Activated CD8-positive, alpha-beta memory T cell treated with anti-CD3 and anti-CD28 coated beads for 4 hours (primary cell): ENCODE data around the gene ASMTL.
"Not testable (repeated sequence)": the region's sequence is repeated elsewhere in the genome, so short reads cannot be mapped to it uniquely, and the experiment has no call there.

Source experiments
- DNase-seq, 2 donors: peaks; one replicate each; pipeline ENCODE4 v3.0.0-alpha.2; 2020; ENCODE audit warnings: low read depth in 2 of 2

Gene ASMTL

GRCh38 chrX:1387141-1387776 is 65.5 kb downstream of the ASMTL start:
- DNase-seq, result no peak

- DNase-seq, result no peak
These were observed 66.2 kb downstream of the ASMTL start for GRCh38 chrX:1386338-1387127.

GRCh38 chrX:1385253-1386223 is 67.2 kb downstream of the ASMTL start:
- no peak for DNase-seq

GRCh38 chrX:1384658-1385252 is 68.0 kb downstream of the ASMTL start:
- no peak for DNase-seq

GRCh38 chrX:1380672-1381233 is 72.0 kb downstream of the ASMTL start:
- DNase-seq, result no peak

GRCh38 chrX:1378306-1378759 is 74.4 kb downstream of the ASMTL start:
- DNase-seq, result no peak

GRCh38 chrX:1368385-1368698 is 84.4 kb downstream of the ASMTL start:
- DNase-seq, result no peak

GRCh38 chrX:1366363-1366762 is 86.3 kb downstream of the ASMTL start:
- not testable (repeated sequence) for DNase-seq

- no peak for DNase-seq
These were observed 90.8 kb downstream of the ASMTL start for GRCh38 chrX:1361910-1362309.

GRCh38 chrX:1361275-1361674 is 91.4 kb downstream of the ASMTL start:
- no peak for DNase-seq

- DNase-seq, result no peak
These were observed 92.5 kb downstream of the ASMTL start for GRCh38 chrX:1360171-1360570.

- no peak for DNase-seq
These were observed 93.2 kb downstream of the ASMTL start for GRCh38 chrX:1359477-1359873.

GRCh38 chrX:1358793-1359476 is 93.8 kb downstream of the ASMTL start:
- DNase-seq, result no peak

- no peak for DNase-seq
These were observed 94.7 kb downstream of the ASMTL start for GRCh38 chrX:1357993-1358392.

GRCh38 chrX:1355131-1356046 is 97.3 kb downstream of the ASMTL start:
- DNase-seq, result no peak

GRCh38 chrX:1354036-1355019 is 98.4 kb downstream of the ASMTL start:
- no peak for DNase-seq
